ES-I3 (cell line): Measurements from ENCODE around the gene IFI27L1.
"Not testable (repeated sequence)": the region's sequence is repeated elsewhere in the genome, so short reads cannot be mapped to it uniquely, and the experiment has no call there.

Experiments used
- H3K36me3 ChIP-seq: 2 replicates; pipeline ENCODE4 v1.6.1; 2013; ENCODE audit warnings: mild to moderate bottlenecking, low read length, control low read depth, moderate library complexity; ENCODE audit not compliant: insufficient read depth
- H3K4me1 ChIP-seq: 2 replicates; pipeline ENCODE4 v1.6.1; 2013; ENCODE audit warnings: mild to moderate bottlenecking, control low read depth, low read length; ENCODE audit not compliant: insufficient read depth
- H3K9ac ChIP-seq: 2 replicates; pipeline ENCODE4 v1.6.1; 2013; ENCODE audit warnings: low read depth, mild to moderate bottlenecking, low read length, moderate library complexity
- H3K9me3 ChIP-seq: 2 replicates; pipeline ENCODE4 v1.6.1; 2013; ENCODE audit warnings: mild to moderate bottlenecking, low read length, moderate library complexity; ENCODE audit not compliant: control insufficient read depth, insufficient read depth

IFI27L1 gene

DNA sequence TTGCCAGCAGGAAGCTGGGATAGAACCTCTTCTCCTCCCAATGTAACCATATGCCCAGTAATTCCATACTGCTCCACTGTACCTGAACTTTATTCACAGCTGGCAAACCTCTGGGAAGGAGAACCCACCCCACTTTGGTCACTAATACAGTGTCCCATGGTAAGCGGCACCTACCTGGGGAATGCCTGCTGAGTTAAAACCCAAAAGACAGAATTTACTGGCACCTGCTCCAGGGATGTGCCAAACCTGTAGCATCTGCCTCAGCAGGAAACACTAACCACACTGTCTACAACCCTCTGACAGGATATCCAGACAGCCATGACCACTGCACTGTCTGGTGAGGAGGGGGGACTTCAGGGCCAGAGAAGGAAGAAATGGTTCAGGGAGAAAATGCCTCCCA is 26.7 kb upstream of the IFI27L1 start:
- peaks cover 41% of the 10 kb centered on the region for H3K36me3 ChIP-seq
- no peaks in the 10 kb centered on the region; the same call in 1 of the 2 replicates for H3K4me1 ChIP-seq

DNA sequence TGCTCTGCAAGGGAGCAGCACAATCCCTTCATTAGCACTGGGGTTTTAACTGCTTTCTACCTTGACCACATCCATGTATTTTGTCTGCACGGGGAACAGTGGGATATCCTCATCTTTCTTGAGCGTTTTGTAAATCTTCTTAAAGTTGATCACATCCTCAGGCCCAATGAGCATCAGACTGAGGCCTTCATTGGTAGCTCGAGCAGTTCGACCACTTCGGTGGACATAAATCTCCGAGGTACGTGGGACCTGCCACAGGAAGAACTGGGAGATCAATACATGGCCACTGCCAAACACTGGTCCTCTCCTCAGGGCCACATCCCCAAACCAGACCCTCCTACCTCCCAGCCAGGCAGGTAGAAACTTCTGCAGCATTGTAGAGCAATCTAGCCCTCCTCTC is 26.2 kb upstream of the IFI27L1 start:
- Histone ChIP-seq H3K9ac (no peak overlapping the region), H3K4me1 (no peaks in the 10 kb centered on the region; the same call in 1 of the 2 replicates), H3K36me3 (peaks cover 45% of the 10 kb centered on the region), H3K9me3 (no peaks in the 10 kb centered on the region)

More for the DNA sequence above, 26.7 kb upstream of the IFI27L1 start:
- Histone ChIP-seq H3K9me3 (no peaks in the 10 kb centered on the region), H3K9ac (no peak overlapping the region)

DNA sequence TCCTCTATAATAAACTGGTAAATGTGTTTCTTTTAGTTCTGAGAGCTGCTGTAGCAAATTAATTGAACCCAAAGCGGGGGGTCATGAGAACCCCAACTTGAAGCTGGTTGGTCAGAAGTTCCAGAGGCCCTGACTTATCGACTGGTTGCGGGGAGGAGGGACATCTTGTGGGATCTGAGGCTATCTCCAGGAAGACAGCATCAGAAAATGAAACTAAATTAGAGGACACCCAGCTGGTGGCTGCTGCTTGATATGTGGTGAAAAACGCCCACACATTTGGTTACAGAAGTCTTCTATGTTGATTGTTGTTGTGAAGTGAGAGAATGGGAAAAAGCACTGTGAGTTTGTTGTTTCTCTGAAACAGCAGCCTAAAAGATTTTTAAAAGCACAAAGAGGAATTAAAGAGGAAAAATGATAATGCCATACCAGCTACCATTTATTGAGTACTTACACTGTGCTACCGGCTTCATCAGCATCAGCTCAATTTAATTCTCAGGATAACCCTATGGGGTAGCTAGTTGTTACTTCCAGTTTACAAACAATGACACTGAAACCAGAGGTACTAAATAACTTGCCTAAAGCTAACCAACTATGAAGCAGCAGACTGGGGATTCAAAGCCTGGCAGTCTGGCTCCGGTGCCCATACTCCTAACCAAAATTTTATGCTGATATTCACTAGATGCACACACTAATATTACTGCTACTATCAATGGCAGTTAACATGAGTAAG is 24.4 kb upstream of the IFI27L1 start:
- Histone ChIP-seq H3K4me1 (no peaks in the 10 kb centered on the region; the same call in 1 of the 2 replicates), H3K36me3 (peaks cover 51% of the 10 kb centered on the region), H3K9ac (no peak overlapping the region), H3K9me3 (no peaks in the 10 kb centered on the region)

DNA sequence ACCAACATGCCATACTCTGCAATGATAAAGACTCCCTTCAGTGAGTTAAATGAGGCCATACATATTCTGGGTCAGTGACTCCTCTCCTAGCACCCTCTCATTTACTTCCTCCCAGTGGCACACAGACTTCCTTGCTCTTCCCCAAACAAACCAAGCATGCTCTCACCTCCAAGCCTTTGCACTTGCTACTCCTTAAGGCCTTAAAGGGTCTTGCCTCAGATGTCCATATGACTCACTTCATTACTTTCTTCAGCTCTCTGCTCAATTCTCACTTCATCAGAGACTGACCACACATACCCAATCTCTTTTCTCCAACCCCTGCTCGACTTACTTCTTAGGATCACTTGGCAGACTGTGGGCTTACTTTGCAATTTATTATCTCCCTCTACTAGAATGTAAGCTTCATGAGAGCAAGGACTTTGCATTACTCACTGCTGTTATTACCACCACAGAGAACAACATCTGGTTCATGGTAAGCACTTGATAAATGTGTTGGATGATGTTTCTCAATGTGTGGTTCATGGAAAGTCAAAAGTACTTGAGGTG is 22.9 kb upstream of the IFI27L1 start:
- Histone ChIP-seq H3K4me1 (peaks cover 6% of the 10 kb centered on the region; the same call in 1 of the 2 replicates), H3K36me3 (peaks cover 52% of the 10 kb centered on the region), H3K9me3 (no peaks in the 10 kb centered on the region), H3K9ac (no peak overlapping the region)

DNA sequence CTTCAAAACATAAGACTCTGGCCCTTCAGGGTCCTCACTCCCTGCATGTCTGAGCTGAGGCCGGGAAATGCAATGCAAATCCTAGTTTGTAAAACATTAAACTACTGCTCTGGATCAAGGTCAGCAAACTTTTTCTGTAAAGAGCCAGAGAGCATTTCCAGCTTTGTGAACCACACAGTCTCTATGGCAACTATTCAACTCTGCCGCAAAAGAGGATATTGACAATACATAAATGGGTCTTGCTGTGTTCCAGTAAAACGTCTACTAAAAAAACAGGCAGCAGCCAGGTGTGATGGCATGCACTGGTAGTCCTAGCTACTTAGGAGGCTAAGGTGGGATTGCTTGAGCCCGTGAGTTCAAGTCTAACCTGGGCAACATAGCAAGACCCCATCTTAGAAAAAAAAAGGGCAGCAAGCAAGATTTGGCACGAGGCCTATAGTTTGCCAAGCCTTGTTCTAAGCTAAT is 22.4 kb upstream of the IFI27L1 start:
- Histone ChIP-seq H3K4me1 (peaks cover 6% of the 10 kb centered on the region; the same call in 1 of the 2 replicates), H3K9ac (no peak overlapping the region), H3K9me3 (no peaks in the 10 kb centered on the region), H3K36me3 (peaks cover 52% of the 10 kb centered on the region)

DNA sequence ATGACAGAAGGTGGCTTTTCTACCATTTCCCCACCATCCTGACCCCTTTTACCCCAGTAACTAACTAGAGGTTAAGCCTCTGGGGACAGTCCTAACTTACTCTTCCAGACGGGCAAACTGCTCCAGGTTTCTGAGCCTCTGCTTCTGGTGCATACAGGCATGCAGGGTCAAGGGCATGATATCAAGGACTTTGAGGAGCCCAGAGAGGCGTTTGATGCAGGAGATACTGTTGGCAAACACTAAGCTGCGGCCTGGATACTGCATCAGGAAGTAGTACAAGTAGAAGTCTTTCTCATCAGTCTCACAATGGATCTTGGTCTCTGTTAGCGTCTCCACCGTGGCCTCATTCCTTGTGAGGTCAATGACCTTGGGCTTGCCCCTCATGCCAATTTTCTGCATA is 21.1 kb upstream of the IFI27L1 start:
- Histone ChIP-seq H3K36me3 (peaks cover 48% of the 10 kb centered on the region), H3K9me3 (no peaks in the 10 kb centered on the region), H3K9ac (no peak overlapping the region), H3K4me1 (peaks cover 6% of the 10 kb centered on the region; the same call in 1 of the 2 replicates)

DNA sequence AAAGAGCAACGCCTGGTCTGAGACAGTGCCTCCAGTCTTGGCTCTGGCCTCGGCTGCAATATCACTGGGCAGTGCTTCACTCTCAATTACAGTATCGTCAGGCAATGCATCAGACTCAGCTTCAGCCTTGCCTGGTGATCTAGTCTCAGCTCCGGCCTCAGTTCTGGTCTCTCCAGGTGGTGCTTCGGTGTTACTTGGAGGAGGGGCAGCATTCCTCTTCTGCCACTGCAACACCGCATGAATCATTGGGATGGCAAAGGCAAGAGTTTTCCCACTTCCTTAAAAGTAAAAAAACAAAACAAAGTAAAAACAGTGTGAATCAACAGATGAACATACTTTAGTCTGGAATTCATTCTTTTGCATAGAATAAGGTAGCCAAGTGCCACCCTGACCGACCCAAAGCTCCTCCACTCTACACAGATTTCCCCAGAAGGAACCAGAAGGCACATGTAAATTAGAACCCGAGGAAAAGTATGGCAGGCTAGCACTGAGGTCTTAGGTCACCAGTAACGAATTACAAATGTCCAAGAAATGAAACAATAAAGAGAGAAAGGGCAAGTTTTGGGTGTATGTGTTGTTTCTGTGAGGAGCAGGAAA is 18.7 kb upstream of the IFI27L1 start:
- Histone ChIP-seq H3K36me3 (peaks cover 36% of the 10 kb centered on the region), H3K9ac (no peak overlapping the region), H3K4me1 (peaks cover 18% of the 10 kb centered on the region), H3K9me3 (no peaks in the 10 kb centered on the region)

DNA sequence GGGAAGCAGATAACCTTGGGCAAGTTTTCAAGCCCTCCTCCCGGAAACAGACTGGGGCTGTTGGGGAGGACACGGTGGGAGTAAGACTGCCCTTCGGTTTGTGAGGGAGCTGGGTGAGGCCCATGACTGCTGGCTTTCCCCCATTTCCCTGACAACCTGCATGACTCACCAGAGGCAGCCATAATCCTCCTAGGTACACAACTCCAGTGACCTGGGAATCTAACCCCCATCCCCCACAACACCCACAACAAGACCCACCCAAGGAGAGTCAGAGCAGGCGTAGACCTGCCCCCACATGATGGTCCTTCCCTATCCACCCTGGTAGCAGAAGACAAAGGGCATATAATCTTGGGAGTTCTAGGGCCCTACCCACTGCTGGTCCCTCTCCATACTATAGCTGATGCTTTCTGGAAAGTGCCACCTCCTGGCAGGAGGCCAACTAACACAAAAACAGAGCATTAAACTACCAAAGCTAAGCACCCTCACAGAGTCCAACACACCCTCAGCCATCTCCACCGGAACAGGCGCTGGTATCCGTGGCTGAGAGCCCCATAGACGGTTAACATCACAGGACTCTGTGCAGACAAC is 14.9 kb upstream of the IFI27L1 start:
- Histone ChIP-seq H3K9me3 (no peaks in the 10 kb centered on the region; the same call in 1 of the 2 replicates), H3K4me1 (peaks cover 18% of the 10 kb centered on the region), H3K9ac (no peak overlapping the region), H3K36me3 (peaks cover 10% of the 10 kb centered on the region)

DNA sequence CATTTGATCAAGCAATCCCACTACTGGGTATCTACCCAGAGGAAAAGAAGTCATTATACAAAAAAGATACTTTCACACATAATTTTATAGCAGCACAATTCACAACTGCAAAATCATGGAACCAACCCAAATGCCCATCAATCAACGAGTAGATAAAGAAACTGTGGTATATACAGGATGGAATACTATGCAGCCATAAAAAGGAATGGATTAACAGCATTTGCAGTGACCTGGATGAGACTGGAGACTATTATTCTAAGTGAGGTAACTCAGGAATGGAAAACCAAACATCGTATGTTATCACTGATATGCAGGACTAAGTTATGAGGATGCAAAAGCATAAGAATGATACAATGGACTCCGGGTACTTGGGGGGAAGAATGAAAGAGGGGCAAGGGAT is 9.0 kb upstream of the IFI27L1 start:
- H3K9ac ChIP-seq, H3K4me1 ChIP-seq, H3K36me3 ChIP-seq: not testable (repeated sequence)
- peaks cover 12% of the 10 kb centered on the region; the same call in 1 of the 2 replicates for H3K9me3 ChIP-seq

DNA sequence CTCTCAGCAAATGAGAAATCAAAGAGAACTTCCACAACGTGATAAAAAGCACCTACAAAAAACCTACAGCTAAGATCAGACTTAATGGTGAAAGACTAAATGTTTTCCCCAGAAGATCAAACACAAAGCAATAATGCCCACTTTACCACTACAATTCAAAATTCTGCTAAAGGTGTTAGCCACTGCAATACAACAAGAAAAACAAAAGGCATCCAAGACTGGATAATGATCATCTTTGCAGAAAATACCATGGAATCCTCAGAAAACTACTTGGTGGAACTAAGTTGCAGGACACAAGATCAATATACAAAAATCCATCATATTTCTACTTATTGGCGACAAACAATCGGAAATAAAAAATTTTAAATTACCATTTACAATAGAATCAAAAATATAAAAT is 6.6 kb upstream of the IFI27L1 start:
- H3K9ac ChIP-seq: no peak overlapping the region
- H3K4me1 ChIP-seq: peaks cover 8% of the 10 kb centered on the region
- H3K36me3 ChIP-seq: peaks cover 20% of the 10 kb centered on the region
- H3K9me3 ChIP-seq: peaks cover 12% of the 10 kb centered on the region; the same call in 1 of the 2 replicates

DNA sequence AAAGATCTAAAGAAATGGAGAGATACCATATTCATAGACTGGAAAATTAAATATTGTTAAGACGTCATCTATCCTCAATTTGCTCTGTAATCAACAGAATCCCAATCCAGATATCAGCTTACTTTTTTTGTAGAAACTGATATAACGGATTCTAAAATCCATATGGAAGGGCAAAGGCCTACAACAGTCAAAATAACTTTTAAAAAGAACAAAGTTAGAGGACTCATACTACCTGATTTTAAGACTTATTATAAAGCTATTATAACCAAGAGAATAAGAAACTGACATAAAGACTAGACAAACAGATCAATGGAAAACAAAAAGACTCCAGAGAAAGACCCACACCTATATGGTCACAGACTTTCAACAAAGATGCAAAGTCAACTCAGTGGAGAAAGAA is 6.1 kb upstream of the IFI27L1 start:
- Histone ChIP-seq H3K9ac (no peak overlapping the region), H3K4me1 (peaks cover 12% of the 10 kb centered on the region), H3K9me3 (peaks cover 12% of the 10 kb centered on the region; the same call in 1 of the 2 replicates), H3K36me3 (peaks cover 20% of the 10 kb centered on the region)

DNA sequence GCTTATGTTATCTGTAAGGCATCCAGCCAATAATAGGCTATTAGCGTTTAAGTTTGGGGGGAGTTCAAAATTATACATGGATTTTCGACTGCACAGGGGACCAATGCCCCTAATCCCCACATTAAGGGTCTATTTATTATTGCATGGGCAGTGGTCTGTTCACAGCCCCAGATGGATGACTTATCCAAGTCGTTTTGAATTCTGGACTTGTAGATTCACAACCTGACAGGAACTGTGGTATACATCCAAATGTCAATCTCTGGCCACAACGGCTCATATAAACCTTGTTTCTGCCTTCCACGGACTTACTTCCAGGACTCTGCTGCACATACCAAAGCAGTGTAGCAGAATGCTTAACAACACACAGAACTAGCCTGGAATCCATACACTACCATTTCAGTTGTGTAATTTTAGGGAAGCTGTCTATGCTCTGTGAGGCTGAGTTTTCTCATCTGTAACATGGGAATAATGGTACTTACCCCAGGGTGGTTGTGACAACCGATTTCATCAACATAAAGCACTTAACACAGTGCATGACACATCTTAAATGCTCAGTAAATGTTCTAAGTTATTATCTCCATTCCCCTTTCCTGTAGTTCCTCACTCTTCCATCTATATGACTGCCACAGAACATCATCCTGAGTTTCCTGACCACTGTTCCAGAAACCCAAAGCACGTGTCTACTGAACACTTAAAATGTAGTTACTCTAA is 3.8 kb upstream of the IFI27L1 start:
- Histone ChIP-seq H3K36me3 (peaks cover 20% of the 10 kb centered on the region), H3K9ac (no peak overlapping the region), H3K9me3 (peaks cover 12% of the 10 kb centered on the region; the same call in 1 of the 2 replicates), H3K4me1 (peaks cover 12% of the 10 kb centered on the region)

DNA sequence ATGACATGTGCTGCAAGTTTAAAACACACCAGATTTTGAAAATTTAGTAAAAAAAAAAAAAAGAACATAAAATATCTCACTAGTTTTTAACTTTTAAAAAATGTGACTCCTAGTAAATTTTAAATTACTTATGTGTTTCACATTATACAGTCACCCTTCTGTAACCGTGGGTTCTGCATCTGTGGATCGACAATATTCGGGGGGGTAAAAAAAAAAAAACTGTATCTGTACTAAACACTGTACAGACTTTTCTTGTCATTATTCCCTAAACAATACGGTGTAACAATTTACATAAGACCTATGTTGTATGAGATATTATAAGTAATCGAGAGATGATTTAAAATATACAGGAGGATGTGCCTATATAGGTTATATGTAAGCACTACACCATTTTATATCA is 3.3 kb upstream of the IFI27L1 start:
- Histone ChIP-seq H3K9ac (no peak overlapping the region), H3K36me3 (peaks cover 20% of the 10 kb centered on the region), H3K9me3 (peaks cover 12% of the 10 kb centered on the region; the same call in 1 of the 2 replicates), H3K4me1 (peaks cover 12% of the 10 kb centered on the region)
